ENCODE measurements around the gene KLF15.

KLF15 gene

DNA sequence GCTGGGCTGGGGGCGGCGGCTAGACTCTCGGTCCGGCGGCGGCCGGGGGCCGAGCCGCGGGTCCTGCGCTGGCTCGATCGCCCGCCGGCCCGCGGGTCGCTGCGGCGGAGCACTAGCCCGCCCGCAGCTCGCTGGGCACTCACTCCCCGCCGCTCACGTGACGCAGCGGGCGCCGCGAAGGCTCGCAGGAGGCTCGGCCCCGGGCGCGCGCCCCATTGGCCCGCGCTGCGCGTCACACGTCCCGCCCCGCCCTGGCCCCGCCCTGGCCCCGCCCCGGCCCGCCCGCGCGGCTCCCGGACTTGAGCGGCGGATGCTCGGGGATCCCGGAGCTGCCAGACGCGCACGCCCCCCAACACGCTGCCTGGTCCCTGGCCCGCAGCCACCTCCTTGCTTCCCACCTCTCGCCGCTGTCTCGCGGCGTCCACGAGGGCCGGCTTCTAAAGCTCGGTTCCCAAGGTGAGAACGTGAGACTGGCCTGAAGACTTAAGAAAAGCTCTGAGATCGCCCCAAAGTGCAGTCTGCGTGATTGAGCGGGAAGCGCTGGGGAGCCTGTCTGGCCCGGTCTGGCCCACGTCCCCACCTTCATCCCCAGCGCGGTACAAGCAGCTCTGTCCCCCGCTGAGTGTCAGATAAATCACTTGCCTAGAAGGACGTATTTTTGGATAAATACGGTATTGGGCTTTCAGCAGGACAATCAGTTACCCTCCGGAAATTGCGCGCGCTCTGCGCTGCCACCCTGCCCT lies at the start of gene KLF15 (continued):
- TF ChIP-seq, protein P1, sequence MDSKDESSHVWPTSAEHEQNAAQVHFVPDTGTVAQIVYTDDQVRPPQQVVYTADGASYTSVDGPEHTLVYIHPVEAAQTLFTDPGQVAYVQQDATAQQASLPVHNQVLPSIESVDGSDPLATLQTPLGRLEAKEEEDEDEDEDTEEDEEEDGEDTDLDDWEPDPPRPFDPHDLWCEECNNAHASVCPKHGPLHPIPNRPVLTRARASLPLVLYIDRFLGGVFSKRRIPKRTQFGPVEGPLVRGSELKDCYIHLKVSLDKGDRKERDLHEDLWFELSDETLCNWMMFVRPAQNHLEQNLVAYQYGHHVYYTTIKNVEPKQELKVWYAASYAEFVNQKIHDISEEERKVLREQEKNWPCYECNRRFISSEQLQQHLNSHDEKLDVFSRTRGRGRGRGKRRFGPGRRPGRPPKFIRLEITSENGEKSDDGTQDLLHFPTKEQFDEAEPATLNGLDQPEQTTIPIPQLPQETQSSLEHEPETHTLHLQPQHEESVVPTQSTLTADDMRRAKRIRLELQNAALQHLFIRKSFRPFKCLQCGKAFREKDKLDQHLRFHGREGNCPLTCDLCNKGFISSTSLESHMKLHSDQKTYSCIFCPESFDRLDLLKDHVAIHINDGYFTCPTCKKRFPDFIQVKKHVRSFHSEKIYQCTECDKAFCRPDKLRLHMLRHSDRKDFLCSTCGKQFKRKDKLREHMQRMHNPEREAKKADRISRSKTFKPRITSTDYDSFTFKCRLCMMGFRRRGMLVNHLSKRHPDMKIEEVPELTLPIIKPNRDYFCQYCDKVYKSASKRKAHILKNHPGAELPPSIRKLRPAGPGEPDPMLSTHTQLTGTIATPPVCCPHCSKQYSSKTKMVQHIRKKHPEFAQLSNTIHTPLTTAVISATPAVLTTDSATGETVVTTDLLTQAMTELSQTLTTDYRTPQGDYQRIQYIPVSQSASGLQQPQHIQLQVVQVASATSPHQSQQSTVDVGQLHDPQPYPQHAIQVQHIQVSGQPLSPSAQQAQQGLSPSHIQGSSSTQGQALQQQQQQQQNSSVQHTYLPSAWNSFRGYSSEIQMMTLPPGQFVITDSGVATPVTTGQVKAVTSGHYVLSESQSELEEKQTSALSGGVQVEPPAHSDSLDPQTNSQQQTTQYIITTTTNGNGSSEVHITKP (tag by site-specific recombination; IDR thresholded peaks at IDR 0.05) = peak; percentile 43
- TF ChIP-seq SETDB1 (IDR thresholded peaks at IDR 0.05; ENCODE audit: insufficient read length, low read length) (no peak), ZNF830 (tag by site-specific recombination; IDR thresholded peaks at IDR 0.05; ENCODE audit: low read depth) (no peak), ZNF140 (tag by site-specific recombination; IDR thresholded peaks at IDR 0.05) (no peak), GLIS2 (tag by site-specific recombination; IDR thresholded peaks at IDR 0.05) (peak; percentile 64), ZNF169 (tag by site-specific recombination; IDR thresholded peaks at IDR 0.05) (no peak), ZNF155 (tag by site-specific recombination; IDR thresholded peaks at IDR 0.05) (no peak), ZNF394 (tag by site-specific recombination; IDR thresholded peaks at IDR 0.05; ENCODE audit: borderline replicate concordance) (no peak), ZNF404 (tag by site-specific recombination; IDR thresholded peaks at IDR 0.05) (no peak), ZNF768 (tag by site-specific recombination; IDR thresholded peaks at IDR 0.05) (no peak), GLIS1 (tag by site-specific recombination; IDR thresholded peaks at IDR 0.05) (peak; percentile 64), ZNF248 (tag by site-specific recombination; IDR thresholded peaks at IDR 0.05) (no peak), GFI1B (tag by site-specific recombination; IDR thresholded peaks at IDR 0.05) (no peak), ZNF433 (tag by site-specific recombination; IDR thresholded peaks at IDR 0.05; ENCODE audit: low read depth) (no peak), KLF1 (tag by site-specific recombination; IDR thresholded peaks at IDR 0.05) (no peak), ZNF341 (tag by site-specific recombination; IDR thresholded peaks at IDR 0.05; ENCODE audit: low read depth) (no peak; the same call in 1 of the 2 replicates), TRIM28 (IDR thresholded peaks at IDR 0.05; ENCODE audit: borderline replicate concordance, low read length) (0 out of 2 replicates have a peak, but pooled peaks have one; percentile 37), ZNF335 (tag by site-specific recombination; conservative IDR thresholded peaks at IDR 0.05) (peak; percentile 73), ZNF223 (tag by site-specific recombination; IDR thresholded peaks at IDR 0.05) (no peak)
- TF ChIP-seq, protein P2, sequence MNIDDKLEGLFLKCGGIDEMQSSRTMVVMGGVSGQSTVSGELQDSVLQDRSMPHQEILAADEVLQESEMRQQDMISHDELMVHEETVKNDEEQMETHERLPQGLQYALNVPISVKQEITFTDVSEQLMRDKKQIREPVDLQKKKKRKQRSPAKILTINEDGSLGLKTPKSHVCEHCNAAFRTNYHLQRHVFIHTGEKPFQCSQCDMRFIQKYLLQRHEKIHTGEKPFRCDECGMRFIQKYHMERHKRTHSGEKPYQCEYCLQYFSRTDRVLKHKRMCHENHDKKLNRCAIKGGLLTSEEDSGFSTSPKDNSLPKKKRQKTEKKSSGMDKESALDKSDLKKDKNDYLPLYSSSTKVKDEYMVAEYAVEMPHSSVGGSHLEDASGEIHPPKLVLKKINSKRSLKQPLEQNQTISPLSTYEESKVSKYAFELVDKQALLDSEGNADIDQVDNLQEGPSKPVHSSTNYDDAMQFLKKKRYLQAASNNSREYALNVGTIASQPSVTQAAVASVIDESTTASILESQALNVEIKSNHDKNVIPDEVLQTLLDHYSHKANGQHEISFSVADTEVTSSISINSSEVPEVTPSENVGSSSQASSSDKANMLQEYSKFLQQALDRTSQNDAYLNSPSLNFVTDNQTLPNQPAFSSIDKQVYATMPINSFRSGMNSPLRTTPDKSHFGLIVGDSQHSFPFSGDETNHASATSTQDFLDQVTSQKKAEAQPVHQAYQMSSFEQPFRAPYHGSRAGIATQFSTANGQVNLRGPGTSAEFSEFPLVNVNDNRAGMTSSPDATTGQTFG (tag by site-specific recombination; IDR thresholded peaks at IDR 0.05; ENCODE audit: borderline replicate concordance) = no peak
- TF ChIP-seq, protein P3, sequence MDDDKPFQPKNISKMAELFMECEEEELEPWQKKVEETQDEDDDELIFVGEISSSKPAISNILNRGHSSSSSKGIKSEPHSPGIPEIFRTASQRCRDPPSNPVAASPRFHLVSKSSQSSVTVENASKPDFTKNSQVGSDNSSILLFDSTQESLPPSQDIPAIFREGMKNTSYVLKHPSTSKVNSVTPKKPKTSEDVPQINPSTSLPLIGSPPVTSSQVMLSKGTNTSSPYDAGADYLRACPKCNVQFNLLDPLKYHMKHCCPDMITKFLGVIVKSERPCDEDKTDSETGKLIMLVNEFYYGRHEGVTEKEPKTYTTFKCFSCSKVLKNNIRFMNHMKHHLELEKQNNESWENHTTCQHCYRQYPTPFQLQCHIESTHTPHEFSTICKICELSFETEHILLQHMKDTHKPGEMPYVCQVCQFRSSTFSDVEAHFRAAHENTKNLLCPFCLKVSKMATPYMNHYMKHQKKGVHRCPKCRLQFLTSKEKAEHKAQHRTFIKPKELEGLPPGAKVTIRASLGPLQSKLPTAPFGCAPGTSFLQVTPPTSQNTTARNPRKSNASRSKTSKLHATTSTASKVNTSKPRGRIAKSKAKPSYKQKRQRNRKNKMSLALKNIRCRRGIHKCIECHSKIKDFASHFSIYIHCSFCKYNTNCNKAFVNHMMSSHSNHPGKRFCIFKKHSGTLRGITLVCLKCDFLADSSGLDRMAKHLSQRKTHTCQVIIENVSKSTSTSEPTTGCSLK (tag by site-specific recombination; IDR thresholded peaks at IDR 0.05) = no peak
- TF ChIP-seq, protein P4, sequence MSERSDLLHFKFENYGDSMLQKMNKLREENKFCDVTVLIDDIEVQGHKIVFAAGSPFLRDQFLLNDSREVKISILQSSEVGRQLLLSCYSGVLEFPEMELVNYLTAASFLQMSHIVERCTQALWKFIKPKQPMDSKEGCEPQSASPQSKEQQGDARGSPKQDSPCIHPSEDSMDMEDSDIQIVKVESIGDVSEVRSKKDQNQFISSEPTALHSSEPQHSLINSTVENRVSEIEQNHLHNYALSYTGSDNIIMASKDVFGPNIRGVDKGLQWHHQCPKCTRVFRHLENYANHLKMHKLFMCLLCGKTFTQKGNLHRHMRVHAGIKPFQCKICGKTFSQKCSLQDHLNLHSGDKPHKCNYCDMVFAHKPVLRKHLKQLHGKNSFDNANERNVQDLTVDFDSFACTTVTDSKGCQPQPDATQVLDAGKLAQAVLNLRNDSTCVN (tag by site-specific recombination; optimal IDR thresholded peaks at IDR 0.05) = peak; percentile 63
- TF ChIP-seq, protein P5, sequence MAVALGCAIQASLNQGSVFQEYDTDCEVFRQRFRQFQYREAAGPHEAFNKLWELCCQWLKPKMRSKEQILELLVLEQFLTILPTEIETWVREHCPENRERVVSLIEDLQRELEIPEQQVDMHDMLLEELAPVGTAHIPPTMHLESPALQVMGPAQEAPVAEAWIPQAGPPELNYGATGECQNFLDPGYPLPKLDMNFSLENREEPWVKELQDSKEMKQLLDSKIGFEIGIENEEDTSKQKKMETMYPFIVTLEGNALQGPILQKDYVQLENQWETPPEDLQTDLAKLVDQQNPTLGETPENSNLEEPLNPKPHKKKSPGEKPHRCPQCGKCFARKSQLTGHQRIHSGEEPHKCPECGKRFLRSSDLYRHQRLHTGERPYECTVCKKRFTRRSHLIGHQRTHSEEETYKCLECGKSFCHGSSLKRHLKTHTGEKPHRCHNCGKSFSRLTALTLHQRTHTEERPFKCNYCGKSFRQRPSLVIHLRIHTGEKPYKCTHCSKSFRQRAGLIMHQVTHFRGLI (tag by site-specific recombination; IDR thresholded peaks at IDR 0.05) = no peak
- TF ChIP-seq, protein P6, sequence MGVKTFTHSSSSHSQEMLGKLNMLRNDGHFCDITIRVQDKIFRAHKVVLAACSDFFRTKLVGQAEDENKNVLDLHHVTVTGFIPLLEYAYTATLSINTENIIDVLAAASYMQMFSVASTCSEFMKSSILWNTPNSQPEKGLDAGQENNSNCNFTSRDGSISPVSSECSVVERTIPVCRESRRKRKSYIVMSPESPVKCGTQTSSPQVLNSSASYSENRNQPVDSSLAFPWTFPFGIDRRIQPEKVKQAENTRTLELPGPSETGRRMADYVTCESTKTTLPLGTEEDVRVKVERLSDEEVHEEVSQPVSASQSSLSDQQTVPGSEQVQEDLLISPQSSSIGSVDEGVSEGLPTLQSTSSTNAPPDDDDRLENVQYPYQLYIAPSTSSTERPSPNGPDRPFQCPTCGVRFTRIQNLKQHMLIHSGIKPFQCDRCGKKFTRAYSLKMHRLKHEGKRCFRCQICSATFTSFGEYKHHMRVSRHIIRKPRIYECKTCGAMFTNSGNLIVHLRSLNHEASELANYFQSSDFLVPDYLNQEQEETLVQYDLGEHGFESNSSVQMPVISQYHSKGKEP (tag by site-specific recombination; IDR thresholded peaks at IDR 0.05) = no peak
- TF ChIP-seq, protein P7, sequence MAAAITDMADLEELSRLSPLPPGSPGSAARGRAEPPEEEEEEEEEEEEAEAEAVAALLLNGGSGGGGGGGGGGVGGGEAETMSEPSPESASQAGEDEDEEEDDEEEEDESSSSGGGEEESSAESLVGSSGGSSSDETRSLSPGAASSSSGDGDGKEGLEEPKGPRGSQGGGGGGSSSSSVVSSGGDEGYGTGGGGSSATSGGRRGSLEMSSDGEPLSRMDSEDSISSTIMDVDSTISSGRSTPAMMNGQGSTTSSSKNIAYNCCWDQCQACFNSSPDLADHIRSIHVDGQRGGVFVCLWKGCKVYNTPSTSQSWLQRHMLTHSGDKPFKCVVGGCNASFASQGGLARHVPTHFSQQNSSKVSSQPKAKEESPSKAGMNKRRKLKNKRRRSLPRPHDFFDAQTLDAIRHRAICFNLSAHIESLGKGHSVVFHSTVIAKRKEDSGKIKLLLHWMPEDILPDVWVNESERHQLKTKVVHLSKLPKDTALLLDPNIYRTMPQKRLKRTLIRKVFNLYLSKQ (tag by site-specific recombination; IDR thresholded peaks at IDR 0.05; ENCODE audit: borderline replicate concordance) = no peak
